ENCODE results near the gene CEL. TPM values are rescaled to one million over a fixed set of nuclear protein-coding genes. Genes with fewer than 3 reads are reported as not detected.
"Not testable (repeated sequence)": the region's sequence is repeated elsewhere in the genome, so short reads cannot be mapped to it uniquely, and the experiment has no call there.

The CEL gene
- total RNA-seq, 1 donor from 2014 or later = 3.4 TPM

DNA sequence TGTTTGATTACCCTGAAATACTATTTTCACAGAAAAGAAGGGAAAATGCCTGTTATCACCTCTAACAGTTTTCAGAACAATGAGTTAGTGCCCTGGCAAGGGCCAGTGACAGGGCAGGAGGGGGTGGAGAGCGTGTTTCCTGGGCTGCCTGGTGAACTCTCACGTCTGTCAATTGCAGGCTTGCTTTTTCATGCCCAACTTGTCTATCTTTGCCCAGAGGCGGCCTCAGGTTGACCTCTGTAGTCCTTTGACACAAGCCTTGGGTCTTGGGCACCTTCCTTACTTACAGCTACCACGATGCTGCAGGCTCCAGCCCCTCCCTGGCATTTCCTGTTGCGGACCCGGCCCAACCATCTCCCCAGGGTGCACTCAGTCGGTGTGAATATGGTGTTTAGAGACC lies 2.2 kb upstream of the CEL start:
- Mint-ChIP-seq H3K36me3 (ENCODE audit: low read depth, unreplicated experiment) (peaks cover 16% of the 10 kb centered on the region), H3K9me3 (ENCODE audit: unreplicated experiment) (no peaks in the 10 kb centered on the region), H3K27ac (ENCODE audit: unreplicated experiment) (no peak overlapping the region), H3K4me1 (ENCODE audit: low read depth, unreplicated experiment) (peaks cover 9% of the 10 kb centered on the region), H3K4me3 (ENCODE audit: unreplicated experiment) (no peak overlapping the region), H3K27me3 (ENCODE audit: low read depth, unreplicated experiment) (no peaks in the 10 kb centered on the region)
- TF ChIP-seq, protein P1, sequence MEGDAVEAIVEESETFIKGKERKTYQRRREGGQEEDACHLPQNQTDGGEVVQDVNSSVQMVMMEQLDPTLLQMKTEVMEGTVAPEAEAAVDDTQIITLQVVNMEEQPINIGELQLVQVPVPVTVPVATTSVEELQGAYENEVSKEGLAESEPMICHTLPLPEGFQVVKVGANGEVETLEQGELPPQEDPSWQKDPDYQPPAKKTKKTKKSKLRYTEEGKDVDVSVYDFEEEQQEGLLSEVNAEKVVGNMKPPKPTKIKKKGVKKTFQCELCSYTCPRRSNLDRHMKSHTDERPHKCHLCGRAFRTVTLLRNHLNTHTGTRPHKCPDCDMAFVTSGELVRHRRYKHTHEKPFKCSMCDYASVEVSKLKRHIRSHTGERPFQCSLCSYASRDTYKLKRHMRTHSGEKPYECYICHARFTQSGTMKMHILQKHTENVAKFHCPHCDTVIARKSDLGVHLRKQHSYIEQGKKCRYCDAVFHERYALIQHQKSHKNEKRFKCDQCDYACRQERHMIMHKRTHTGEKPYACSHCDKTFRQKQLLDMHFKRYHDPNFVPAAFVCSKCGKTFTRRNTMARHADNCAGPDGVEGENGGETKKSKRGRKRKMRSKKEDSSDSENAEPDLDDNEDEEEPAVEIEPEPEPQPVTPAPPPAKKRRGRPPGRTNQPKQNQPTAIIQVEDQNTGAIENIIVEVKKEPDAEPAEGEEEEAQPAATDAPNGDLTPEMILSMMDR (IDR thresholded peaks at IDR 0.05; ENCODE audit: insufficient read depth, low read depth, low read length) = no peak
- TF ChIP-seq EZH2 (IDR thresholded peaks at IDR 0.05; ENCODE audit: insufficient read depth, low read length) = no peak
- Histone ChIP-seq H3K4me2 (ENCODE audit: low read length) (no peak overlapping the region), H3K27ac (ENCODE audit: low read depth, low read length) (no peak overlapping the region), H3K36me3 (ENCODE audit: insufficient read depth, low read length) (peaks cover 6% of the 10 kb centered on the region), H4K20me1 (ENCODE audit: insufficient read depth, low read length) (no peaks in the 10 kb centered on the region), H3K79me2 (ENCODE audit: insufficient read depth, low read length) (no peaks in the 10 kb centered on the region), H3K9ac (ENCODE audit: low read length) (no peak overlapping the region), H3K9me3 (ENCODE audit: insufficient read depth, low read depth, low read length) (no peaks in the 10 kb centered on the region), H3K4me1 (ENCODE audit: insufficient read depth, low read length) (no peaks in the 10 kb centered on the region), H2AFZ (ENCODE audit: low read depth, low read length) (no peak overlapping the region), H3K4me3 (ENCODE audit: insufficient read depth, low read depth, low read length) (no peak overlapping the region), H3K27me3 (ENCODE audit: insufficient read depth, low read length) (no peaks in the 10 kb centered on the region)
- DNase-seq (ENCODE audit: low read depth) (no peak), FAIRE-seq (no peak)

DNA sequence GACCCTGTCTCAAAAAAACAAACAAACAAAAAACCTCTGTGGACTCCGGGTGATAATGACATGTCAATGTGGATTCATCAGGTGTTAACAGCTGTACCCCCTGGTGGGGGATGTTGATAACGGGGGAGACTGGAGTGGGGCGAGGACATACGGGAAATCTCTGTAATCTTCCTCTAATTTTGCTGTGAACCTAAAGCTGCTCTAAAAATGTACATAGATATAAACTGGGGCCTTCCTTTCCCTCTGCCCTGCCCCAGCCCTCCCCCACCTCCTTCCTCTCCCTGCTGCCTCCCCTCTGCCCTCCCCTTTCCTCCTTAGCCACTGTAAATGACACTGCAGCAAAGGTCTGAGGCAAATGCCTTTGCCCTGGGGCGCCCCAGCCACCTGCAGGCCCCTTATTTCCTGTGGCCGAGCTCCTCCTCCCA lies 1.4 kb upstream of the CEL start:
- Histone ChIP-seq H3K9ac (ENCODE audit: low read length) (no peak overlapping the region), H3K79me2 (ENCODE audit: insufficient read depth, low read length) (no peaks in the 10 kb centered on the region), H3K4me1 (ENCODE audit: insufficient read depth, low read length) (no peaks in the 10 kb centered on the region), H3K36me3 (ENCODE audit: insufficient read depth, low read length) (peaks cover 6% of the 10 kb centered on the region), H3K4me2 (ENCODE audit: low read length) (no peak overlapping the region), H3K4me3 (ENCODE audit: insufficient read depth, low read depth, low read length) (no peak overlapping the region), H3K27me3 (ENCODE audit: insufficient read depth, low read length) (no peaks in the 10 kb centered on the region), H3K9me3 (ENCODE audit: insufficient read depth, low read depth, low read length) (no peaks in the 10 kb centered on the region), H2AFZ (ENCODE audit: low read depth, low read length) (no peak overlapping the region), H3K27ac (ENCODE audit: low read depth, low read length) (no peak overlapping the region), H4K20me1 (ENCODE audit: insufficient read depth, low read length) (no peaks in the 10 kb centered on the region)
- FAIRE-seq (no peak), DNase-seq (ENCODE audit: low read depth) (no peak)
- H3K27me3 Mint-ChIP-seq (ENCODE audit: low read depth, unreplicated experiment) = no peaks in the 10 kb centered on the region
- H3K27ac Mint-ChIP-seq (ENCODE audit: unreplicated experiment) = peak overlapping the region; percentile 9
- no peak overlapping the region for H3K4me3 Mint-ChIP-seq (ENCODE audit: unreplicated experiment)
- H3K36me3 Mint-ChIP-seq (ENCODE audit: low read depth, unreplicated experiment) = peaks cover 18% of the 10 kb centered on the region
- TF ChIP-seq EZH2 (IDR thresholded peaks at IDR 0.05; ENCODE audit: insufficient read depth, low read length) = no peak
- TF ChIP-seq, protein P1 (IDR thresholded peaks at IDR 0.05; ENCODE audit: insufficient read depth, low read depth, low read length) = no peak
- H3K9me3 Mint-ChIP-seq (ENCODE audit: unreplicated experiment) = no peaks in the 10 kb centered on the region
- peaks cover 9% of the 10 kb centered on the region for H3K4me1 Mint-ChIP-seq (ENCODE audit: low read depth, unreplicated experiment)

- H3K4me1 Mint-ChIP-seq (ENCODE audit: low read depth, unreplicated experiment); H2AFZ ChIP-seq (ENCODE audit: low read depth, low read length); H3K4me2 ChIP-seq (ENCODE audit: low read length); H3K9me3 Mint-ChIP-seq (ENCODE audit: unreplicated experiment); H4K20me1 ChIP-seq (ENCODE audit: insufficient read depth, low read length); H3K9me3 ChIP-seq (ENCODE audit: insufficient read depth, low read depth, low read length); H3K79me2 ChIP-seq (ENCODE audit: insufficient read depth, low read length); H3K27me3 ChIP-seq (ENCODE audit: insufficient read depth, low read length); H3K27me3 Mint-ChIP-seq (ENCODE audit: low read depth, unreplicated experiment); H3K9ac ChIP-seq (ENCODE audit: low read length); H3K4me3 Mint-ChIP-seq (ENCODE audit: unreplicated experiment); H3K4me3 ChIP-seq (ENCODE audit: insufficient read depth, low read depth, low read length); H3K27ac ChIP-seq (ENCODE audit: low read depth, low read length); DNase-seq (ENCODE audit: low read depth); H3K36me3 ChIP-seq (ENCODE audit: insufficient read depth, low read length); FAIRE-seq; H3K4me1 ChIP-seq (ENCODE audit: insufficient read depth, low read length): not testable (repeated sequence)
- peaks cover 14% of the 10 kb centered on the region for H3K36me3 Mint-ChIP-seq (ENCODE audit: low read depth, unreplicated experiment)
- peak overlapping the region; percentile 66 for H3K27ac Mint-ChIP-seq (ENCODE audit: unreplicated experiment)
Observed at GRCh38 chr9:133061019-133061763, 590 bp upstream of the CEL start.

DNA sequence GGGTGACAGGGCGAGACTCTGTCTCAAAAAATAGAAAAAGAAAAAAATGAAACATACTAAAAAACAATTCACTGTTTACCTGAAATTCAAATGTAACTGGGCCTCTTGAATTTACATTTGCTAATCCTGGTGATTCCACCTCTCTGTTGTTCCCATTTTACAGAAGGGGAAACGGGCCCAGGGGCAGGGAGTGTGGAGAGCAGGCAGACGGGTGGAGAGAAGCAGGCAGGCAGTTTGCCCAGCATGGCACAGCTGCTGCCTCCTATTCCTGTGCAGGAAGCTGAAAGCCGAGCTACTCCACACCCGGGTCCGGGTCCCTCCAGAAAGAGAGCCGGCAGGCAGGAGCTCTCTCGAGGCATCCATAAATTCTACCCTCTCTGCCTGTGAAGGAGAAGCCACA lies 788 bp downstream of the CEL start:
- H3K4me3 Mint-ChIP-seq (ENCODE audit: unreplicated experiment); H3K4me3 ChIP-seq (ENCODE audit: insufficient read depth, low read depth, low read length); H3K4me2 ChIP-seq (ENCODE audit: low read length); H3K9me3 Mint-ChIP-seq (ENCODE audit: unreplicated experiment); H3K27me3 Mint-ChIP-seq (ENCODE audit: low read depth, unreplicated experiment); H3K4me1 Mint-ChIP-seq (ENCODE audit: low read depth, unreplicated experiment); H3K9ac ChIP-seq (ENCODE audit: low read length); H3K9me3 ChIP-seq (ENCODE audit: insufficient read depth, low read depth, low read length); H3K79me2 ChIP-seq (ENCODE audit: insufficient read depth, low read length); H2AFZ ChIP-seq (ENCODE audit: low read depth, low read length); FAIRE-seq; H3K36me3 Mint-ChIP-seq (ENCODE audit: low read depth, unreplicated experiment); H4K20me1 ChIP-seq (ENCODE audit: insufficient read depth, low read length); H3K27ac ChIP-seq (ENCODE audit: low read depth, low read length); H3K27me3 ChIP-seq (ENCODE audit: insufficient read depth, low read length); H3K36me3 ChIP-seq (ENCODE audit: insufficient read depth, low read length); DNase-seq (ENCODE audit: low read depth); H3K4me1 ChIP-seq (ENCODE audit: insufficient read depth, low read length): not testable (repeated sequence)
- peak overlapping the region; percentile 26 for H3K27ac Mint-ChIP-seq (ENCODE audit: unreplicated experiment)
